Measurements from ENCODE around the gene LRRC38. TPM values are rescaled to one million over a fixed set of nuclear protein-coding genes. Genes with fewer than 3 reads are reported as not detected.

The LRRC38 gene
- total and polyA plus RNA-seq, 2 of the 13 experiments (the other 11 are each of a cell fraction or from before 2014, with no cell fraction given) = not detected

DNA sequence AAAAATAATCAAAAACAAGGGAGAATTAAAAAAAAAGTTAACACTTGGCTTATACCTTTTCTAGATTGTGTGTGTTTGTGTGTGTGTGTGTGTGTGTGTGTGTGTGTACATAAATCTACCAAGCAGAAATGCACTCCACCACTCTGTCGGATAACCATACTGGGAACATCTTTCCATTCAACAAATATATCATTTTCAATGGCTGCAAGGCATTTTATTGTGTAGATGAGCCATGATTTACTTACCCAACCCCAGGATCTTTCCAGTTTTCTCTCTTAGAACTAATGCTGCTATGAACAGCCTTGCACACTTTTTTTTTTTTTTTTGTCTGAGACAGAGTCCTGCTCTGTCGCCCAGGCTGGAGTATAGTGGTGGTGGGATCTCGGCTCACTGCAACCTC is 25.8 kb downstream of the LRRC38 start:
- Histone ChIP-seq H3K27me3 (ENCODE audit: control insufficient read depth in 1 of 2, insufficient read depth in 2 of 2, low read length in 2 of 2) (peaks cover 3 to 29% of the 10 kb centered on the region in 2 experiments; a peak in 3 of 5 replicates), H3K9me3 (ENCODE audit: low read length) (no peaks in the 10 kb centered on the region), H3K4me2 (ENCODE audit: low read depth, low read length) (no peak overlapping the region), H3K79me2 (ENCODE audit: insufficient read depth, low read length) (no peaks in the 10 kb centered on the region), H3K36me3 (replicated peaks in 1 of 2; ENCODE audit: control insufficient read depth in 1 of 2, insufficient read depth in 2 of 2, low read length in 2 of 2) (no peaks in the 10 kb centered on the region), H2AFZ (ENCODE audit: low read length) (no peak overlapping the region), H3K9ac (ENCODE audit: insufficient read depth, low read depth, low read length) (no peak overlapping the region), H4K20me1 (ENCODE audit: insufficient read depth, low read length) (no peaks in the 10 kb centered on the region), H3K4me1 (ENCODE audit: insufficient read depth, low read length) (no peaks in the 10 kb centered on the region), H3K4me3 (replicated peaks in 1 of 3; ENCODE audit: insufficient read depth in 1 of 3, low read depth in 2 of 3, low read length in 3 of 3) (no peak overlapping the region), H3K27ac (ENCODE audit: extremely low read length, insufficient read depth, low read length) (no peak overlapping the region)
- ChIA-PET CTCF (ENCODE audit: low intra/inter-chr PET ratio, low total read pairs) (no interaction called here), POLR2A (no interaction called here)
- intact Hi-C loops (cut with micrococcal nuclease; ENCODE audit: unreplicated experiment) = no loop called here
- BruUV-seq (replicated peaks) = no TSS peak
- FAIRE-seq (no peak), DNase-seq (ENCODE audit: low spot score) (no peak), ATAC-seq (no peak)
- no peak for TF ChIP-seq GABPA (IDR thresholded peaks at IDR 0.05; ENCODE audit: low read depth, low read length)
- no peak for TF ChIP-seq GABPA (CRISPR knock-in tag; IDR thresholded peaks at IDR 0.05; ENCODE audit: low read depth)
- no peak for TF ChIP-seq ZNF101 (CRISPR knock-in tag; IDR thresholded peaks at IDR 0.05; ENCODE audit: borderline replicate concordance, low read depth)
- TF ChIP-seq, protein P1, sequence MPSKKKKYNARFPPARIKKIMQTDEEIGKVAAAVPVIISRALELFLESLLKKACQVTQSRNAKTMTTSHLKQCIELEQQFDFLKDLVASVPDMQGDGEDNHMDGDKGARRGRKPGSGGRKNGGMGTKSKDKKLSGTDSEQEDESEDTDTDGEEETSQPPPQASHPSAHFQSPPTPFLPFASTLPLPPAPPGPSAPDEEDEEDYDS (CRISPR knock-in tag; IDR thresholded peaks at IDR 0.05) = no peak
- no peak for TF ChIP-seq KDM4B (CRISPR knock-in tag; IDR thresholded peaks at IDR 0.05)
- TF ChIP-seq HMGA1 (CRISPR knock-in tag; conservative IDR thresholded peaks at IDR 0.05) = no peak
- no peak for TF ChIP-seq RXRB (CRISPR knock-in tag; IDR thresholded peaks at IDR 0.05; ENCODE audit: borderline replicate concordance)
- TF ChIP-seq GABPB1 (CRISPR knock-in tag; IDR thresholded peaks at IDR 0.05) = no peak
- TF ChIP-seq, protein P2, sequence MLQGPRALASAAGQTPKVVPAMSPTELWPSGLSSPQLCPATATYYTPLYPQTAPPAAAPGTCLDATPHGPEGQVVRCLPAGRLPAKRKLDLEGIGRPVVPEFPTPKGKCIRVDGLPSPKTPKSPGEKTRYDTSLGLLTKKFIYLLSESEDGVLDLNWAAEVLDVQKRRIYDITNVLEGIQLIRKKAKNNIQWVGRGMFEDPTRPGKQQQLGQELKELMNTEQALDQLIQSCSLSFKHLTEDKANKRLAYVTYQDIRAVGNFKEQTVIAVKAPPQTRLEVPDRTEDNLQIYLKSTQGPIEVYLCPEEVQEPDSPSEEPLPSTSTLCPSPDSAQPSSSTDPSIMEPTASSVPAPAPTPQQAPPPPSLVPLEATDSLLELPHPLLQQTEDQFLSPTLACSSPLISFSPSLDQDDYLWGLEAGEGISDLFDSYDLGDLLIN (CRISPR knock-in tag; IDR thresholded peaks at IDR 0.05; ENCODE audit: borderline replicate concordance) = no peak
- no peak for TF ChIP-seq ZNF816 (CRISPR knock-in tag; IDR thresholded peaks at IDR 0.05; ENCODE audit: borderline replicate concordance)
- TF ChIP-seq MAFK (conservative IDR thresholded peaks at IDR 0.05 in 1 of 2, IDR thresholded peaks at IDR 0.05 in 1 of 2; ENCODE audit: low read length in 2 of 2) = no peak
- WGBS (ENCODE audit: low lambda C conversion rate) = 68% methylated on average over 3 of the region's 3 CpGs
- in situ Hi-C loops (cut with HindIII; ENCODE audit: extremely low pct_ligation_motif_present, low pct_unique_long_range_greater_than_20kb) = no loop called here

Data from HepG2 (cell line).